Fibroblast of skin of right quadriceps (primary cell): ENCODE data around the gene MIAT.

Source experiments
- DNase-seq: peaks from one replicate; pipeline ENCODE4 v3.0.0-alpha.2; 2013

Gene MIAT

GRCh38 chr22:26670459-26670858 lies 13.1 kb downstream of the MIAT start:
- DNase-seq = no peak

GRCh38 chr22:26671317-26672059 lies 14.1 kb downstream of the MIAT start:
- no peak for DNase-seq

- no peak for DNase-seq
Observed at GRCh38 chr22:26672060-26672471, 14.7 kb downstream of the MIAT start.

GRCh38 chr22:26672590-26673468 lies 15.4 kb downstream of the MIAT start:
- peak; percentile 97 for DNase-seq

GRCh38 chr22:26673486-26673885 lies 16.1 kb downstream of the MIAT start:
- peak; percentile 20 for DNase-seq

- no peak for DNase-seq
Observed at GRCh38 chr22:26674211-26675190, 17.1 kb downstream of the MIAT start.

GRCh38 chr22:26675687-26676268 lies 18.4 kb downstream of the MIAT start:
- no peak for DNase-seq

GRCh38 chr22:26677217-26677616 lies 19.8 kb downstream of the MIAT start:
- no peak for DNase-seq

GRCh38 chr22:26679003-26679629 lies 21.7 kb downstream of the MIAT start:
- peak; percentile 82 for DNase-seq

- DNase-seq = no peak
Observed at GRCh38 chr22:26680485-26680884, 23.1 kb downstream of the MIAT start.

- peak; percentile 88 for DNase-seq
Observed at GRCh38 chr22:26681395-26681821, 24.0 kb downstream of the MIAT start.

- DNase-seq = no peak
Observed at GRCh38 chr22:26684168-26684567, 26.8 kb downstream of the MIAT start.

GRCh38 chr22:26685601-26686000 lies 28.2 kb downstream of the MIAT start:
- no peak for DNase-seq

GRCh38 chr22:26687439-26687838 lies 30.1 kb downstream of the MIAT start:
- DNase-seq = no peak

- DNase-seq = no peak
Observed at GRCh38 chr22:26689513-26690301, 32.3 kb downstream of the MIAT start.

GRCh38 chr22:26690654-26691376 lies 33.4 kb downstream of the MIAT start:
- DNase-seq = peak; percentile 20

GRCh38 chr22:26691377-26691716 lies 34.0 kb downstream of the MIAT start:
- DNase-seq = no peak

- DNase-seq = no peak
Observed at GRCh38 chr22:26692215-26692614, 34.8 kb downstream of the MIAT start.

GRCh38 chr22:26697151-26697550 lies 39.8 kb downstream of the MIAT start:
- no peak for DNase-seq

GRCh38 chr22:26700462-26700861 lies 43.1 kb downstream of the MIAT start:
- no peak for DNase-seq
